Dendritic cell treated with granulocyte-macrophage colony-stimulating factor and Interleukin-4, amounts not matched to agents 40 ng/mL and 50 ng/mL, for 4 days (primary cell): Measurements from ENCODE around the gene CACNA1C.

Experiments used
- H3K27ac Mint-ChIP-seq: one replicate; pipeline ENCODE4 v1.8.0; 2022; ENCODE audit warnings: mild to moderate bottlenecking, mixed read lengths
- H3K27me3 Mint-ChIP-seq: one replicate; pipeline ENCODE4 v1.8.0; 2022; ENCODE audit warnings: mild to moderate bottlenecking, mixed read lengths
- H3K36me3 Mint-ChIP-seq: one replicate; pipeline ENCODE4 v1.8.0; 2022; ENCODE audit warnings: low read depth, mixed read lengths
- H3K4me1 Mint-ChIP-seq: one replicate; pipeline ENCODE4 v1.8.0; 2022; ENCODE audit warnings: low read depth, mixed read lengths
- H3K4me3 Mint-ChIP-seq: one replicate; pipeline ENCODE4 v1.8.0; 2022; ENCODE audit warnings: mild to moderate bottlenecking, moderate library complexity, mixed read lengths
- H3K9me3 Mint-ChIP-seq: one replicate; pipeline ENCODE4 v1.8.0; 2022; ENCODE audit warnings: mixed read lengths
- intact Hi-C: fragments of 100-400 bp; cut with micrococcal nuclease; formaldehyde crosslinking; loops from one replicate; pipeline ENCODE4 v1.15.0; 2022

CACNA1C gene

GRCh38 chr12:2384533-2385351, 332.0 kb downstream of the CACNA1C start:
- Mint-ChIP-seq H3K4me1 (peaks cover 40% of the 10 kb centered on the region), H3K9me3 (no peaks in the 10 kb centered on the region), H3K27me3 (no peaks in the 10 kb centered on the region), H3K4me3 (no peak overlapping the region), H3K36me3 (no peaks in the 10 kb centered on the region), H3K27ac (no peak overlapping the region)
- intact Hi-C loops = no loop called here

- Mint-ChIP-seq H3K4me1 (peaks cover 38% of the 10 kb centered on the region), H3K27ac (no peak overlapping the region), H3K36me3 (no peaks in the 10 kb centered on the region), H3K4me3 (no peak overlapping the region), H3K9me3 (no peaks in the 10 kb centered on the region), H3K27me3 (peaks cover 2% of the 10 kb centered on the region)
- intact Hi-C loops = no loop called here
Measured at GRCh38 chr12:2385529-2385928, 332.7 kb downstream of the CACNA1C start.

- intact Hi-C loops = no loop called here
- Mint-ChIP-seq H3K4me1 (peaks cover 40% of the 10 kb centered on the region), H3K4me3 (no peak overlapping the region), H3K9me3 (no peaks in the 10 kb centered on the region), H3K27me3 (peaks cover 4% of the 10 kb centered on the region), H3K27ac (no peak overlapping the region), H3K36me3 (no peaks in the 10 kb centered on the region)
Measured at GRCh38 chr12:2386566-2386965, 333.8 kb downstream of the CACNA1C start.

GRCh38 chr12:2387103-2387834, 334.5 kb downstream of the CACNA1C start:
- intact Hi-C loops = no loop called here
- Mint-ChIP-seq H3K27ac (no peak overlapping the region), H3K4me3 (no peak overlapping the region), H3K4me1 (peaks cover 39% of the 10 kb centered on the region), H3K9me3 (no peaks in the 10 kb centered on the region), H3K27me3 (peaks cover 4% of the 10 kb centered on the region), H3K36me3 (no peaks in the 10 kb centered on the region)

GRCh38 chr12:2389079-2389790, 336.4 kb downstream of the CACNA1C start:
- no peak overlapping the region for H3K4me3 Mint-ChIP-seq
- H3K4me1 Mint-ChIP-seq = peaks cover 20% of the 10 kb centered on the region
- intact Hi-C loops = no loop called here
- H3K36me3 Mint-ChIP-seq = no peaks in the 10 kb centered on the region
- peaks cover 4% of the 10 kb centered on the region for H3K27me3 Mint-ChIP-seq
- no peaks in the 10 kb centered on the region for H3K9me3 Mint-ChIP-seq
- H3K27ac Mint-ChIP-seq = no peak overlapping the region

- H3K27me3 Mint-ChIP-seq = peaks cover 4% of the 10 kb centered on the region
- H3K9me3 Mint-ChIP-seq = no peaks in the 10 kb centered on the region
- H3K4me1 Mint-ChIP-seq = peaks cover 11% of the 10 kb centered on the region
- H3K36me3 Mint-ChIP-seq = no peaks in the 10 kb centered on the region
- no peak overlapping the region for H3K27ac Mint-ChIP-seq
- intact Hi-C loops = no loop called here
- H3K4me3 Mint-ChIP-seq = no peak overlapping the region
Measured at GRCh38 chr12:2390133-2390532, 337.3 kb downstream of the CACNA1C start.

GRCh38 chr12:2390850-2391390, 338.1 kb downstream of the CACNA1C start:
- intact Hi-C loops = no loop called here
- Mint-ChIP-seq H3K27ac (no peak overlapping the region), H3K4me1 (peaks cover 7% of the 10 kb centered on the region), H3K27me3 (peaks cover 6% of the 10 kb centered on the region), H3K36me3 (no peaks in the 10 kb centered on the region), H3K9me3 (no peaks in the 10 kb centered on the region), H3K4me3 (no peak overlapping the region)

- Mint-ChIP-seq H3K9me3 (no peaks in the 10 kb centered on the region), H3K36me3 (no peaks in the 10 kb centered on the region), H3K27ac (no peak overlapping the region), H3K4me1 (peaks cover 7% of the 10 kb centered on the region), H3K27me3 (peaks cover 6% of the 10 kb centered on the region), H3K4me3 (no peak overlapping the region)
- intact Hi-C loops = no loop called here
Measured at GRCh38 chr12:2391740-2392331, 339.0 kb downstream of the CACNA1C start.

GRCh38 chr12:2393016-2393415, 340.2 kb downstream of the CACNA1C start:
- Mint-ChIP-seq H3K36me3 (no peaks in the 10 kb centered on the region), H3K27ac (no peak overlapping the region), H3K4me1 (peaks cover 7% of the 10 kb centered on the region), H3K4me3 (no peak overlapping the region), H3K27me3 (peaks cover 6% of the 10 kb centered on the region), H3K9me3 (no peaks in the 10 kb centered on the region)
- intact Hi-C loops = no loop called here

- Mint-ChIP-seq H3K27me3 (peaks cover 6% of the 10 kb centered on the region), H3K4me3 (no peak overlapping the region), H3K27ac (no peak overlapping the region), H3K9me3 (no peaks in the 10 kb centered on the region), H3K36me3 (no peaks in the 10 kb centered on the region), H3K4me1 (peaks cover 7% of the 10 kb centered on the region)
- intact Hi-C loops = no loop called here
Measured at GRCh38 chr12:2393996-2394395, 341.2 kb downstream of the CACNA1C start.

- H3K27me3 Mint-ChIP-seq = peaks cover 9% of the 10 kb centered on the region
- H3K36me3 Mint-ChIP-seq = no peaks in the 10 kb centered on the region
- no peaks in the 10 kb centered on the region for H3K9me3 Mint-ChIP-seq
- peaks cover 7% of the 10 kb centered on the region for H3K4me1 Mint-ChIP-seq
- intact Hi-C loops = no loop called here
- H3K27ac Mint-ChIP-seq = no peak overlapping the region
- no peak overlapping the region for H3K4me3 Mint-ChIP-seq
Measured at GRCh38 chr12:2395354-2395977, 342.7 kb downstream of the CACNA1C start.

GRCh38 chr12:2396448-2396871, 343.7 kb downstream of the CACNA1C start:
- Mint-ChIP-seq H3K27ac (no peak overlapping the region), H3K4me1 (peaks cover 2% of the 10 kb centered on the region), H3K4me3 (no peak overlapping the region), H3K9me3 (no peaks in the 10 kb centered on the region), H3K36me3 (no peaks in the 10 kb centered on the region), H3K27me3 (peaks cover 7% of the 10 kb centered on the region)
- intact Hi-C loops = no loop called here

GRCh38 chr12:2397356-2398045, 344.7 kb downstream of the CACNA1C start:
- no peaks in the 10 kb centered on the region for H3K4me1 Mint-ChIP-seq
- peaks cover 7% of the 10 kb centered on the region for H3K27me3 Mint-ChIP-seq
- intact Hi-C loops = no loop called here
- no peaks in the 10 kb centered on the region for H3K9me3 Mint-ChIP-seq
- H3K36me3 Mint-ChIP-seq = no peaks in the 10 kb centered on the region
- no peak overlapping the region for H3K27ac Mint-ChIP-seq
- no peak overlapping the region for H3K4me3 Mint-ChIP-seq
